HG03457 (cell line): ENCODE results near the gene PRKCE.

Source experiments
- ATAC-seq: cut with Tn5 transposase; IDR thresholded peaks from one replicate; pipeline ENCODE4 v1.9.1; 2021; ENCODE audit warnings: moderate number of reproducible peaks; ENCODE audit not compliant: unreplicated experiment

PRKCE gene

GRCh38 chr2:45802499-45803138, 151.1 kb downstream of the PRKCE start:
- ATAC-seq: no peak

GRCh38 chr2:45804987-45805755, 153.7 kb downstream of the PRKCE start:
- no peak for ATAC-seq

GRCh38 chr2:45806563-45807358, 155.3 kb downstream of the PRKCE start:
- no peak for ATAC-seq

- no peak for ATAC-seq
Measured at GRCh38 chr2:45808294-45808800, 156.9 kb downstream of the PRKCE start.

- no peak for ATAC-seq
Measured at GRCh38 chr2:45809205-45809604, 157.7 kb downstream of the PRKCE start.

GRCh38 chr2:45812011-45812500, 160.6 kb downstream of the PRKCE start:
- ATAC-seq: no peak

- no peak for ATAC-seq
Measured at GRCh38 chr2:45813003-45813941, 161.8 kb downstream of the PRKCE start.

GRCh38 chr2:45814488-45814887, 163.0 kb downstream of the PRKCE start:
- no peak for ATAC-seq

- ATAC-seq: no peak
Measured at GRCh38 chr2:45814951-45815621, 163.6 kb downstream of the PRKCE start.

- no peak for ATAC-seq
Measured at GRCh38 chr2:45816272-45816671, 164.8 kb downstream of the PRKCE start.

- no peak for ATAC-seq
Measured at GRCh38 chr2:45818591-45818990, 167.1 kb downstream of the PRKCE start.

- no peak for ATAC-seq
Measured at GRCh38 chr2:45820048-45820447, 168.6 kb downstream of the PRKCE start.

- ATAC-seq: no peak
Measured at GRCh38 chr2:45821558-45822271, 170.2 kb downstream of the PRKCE start.

- ATAC-seq: no peak
Measured at GRCh38 chr2:45822272-45822630, 170.8 kb downstream of the PRKCE start.

- ATAC-seq: no peak
Measured at GRCh38 chr2:45823723-45824206, 172.3 kb downstream of the PRKCE start.

GRCh38 chr2:45825001-45825651, 173.7 kb downstream of the PRKCE start:
- ATAC-seq: no peak

GRCh38 chr2:45826460-45826859, 175.0 kb downstream of the PRKCE start:
- no peak for ATAC-seq

GRCh38 chr2:45826884-45827635, 175.6 kb downstream of the PRKCE start:
- no peak for ATAC-seq
